ENCODE measurements around the gene RAD1.

Gene RAD1

DNA sequence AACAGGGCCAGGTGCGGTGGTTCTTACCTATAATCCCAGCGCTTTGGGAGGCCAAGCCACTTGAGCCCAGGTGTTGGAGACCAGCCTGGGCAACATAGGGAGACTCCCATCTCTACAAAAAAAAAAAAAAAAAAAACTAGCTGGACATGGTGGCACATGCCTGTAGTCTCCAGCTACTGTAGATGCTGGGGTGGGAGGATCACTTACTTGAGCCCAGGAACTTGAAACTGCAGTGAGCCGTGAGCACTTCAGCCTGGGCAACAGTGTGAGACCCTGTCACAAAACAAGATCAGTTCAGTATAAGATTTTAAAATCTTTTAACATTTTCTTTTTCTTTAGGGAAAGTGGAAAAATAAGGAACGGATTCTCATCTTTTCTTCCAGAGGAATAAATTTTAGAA lies 2.7 kb upstream of the RAD1 start:
- Histone ChIP-seq H3K4me2 (ENCODE audit: low read length) (peak overlapping the region; percentile 76), H3K4me1 (ENCODE audit: insufficient read depth, low read length, severe bottlenecking) (peaks cover 32% of the 10 kb centered on the region), H3K27ac (ENCODE audit: low read depth, low read length, poor library complexity, severe bottlenecking) (no peak overlapping the region), H3K36me3 (ENCODE audit: insufficient read depth, low read length) (peaks cover 58% of the 10 kb centered on the region), H3K27me3 (ENCODE audit: insufficient read depth, low read length) (no peaks in the 10 kb centered on the region), H3K9me2 (ENCODE audit: low read depth, low read length) (no peaks in the 10 kb centered on the region), H3K9ac (ENCODE audit: low read length) (peak overlapping the region; percentile 27; the same call in 1 of the 2 replicates), H2AFZ (ENCODE audit: low read length) (no peak overlapping the region), H4K20me1 (ENCODE audit: insufficient read depth, low read length) (no peaks in the 10 kb centered on the region), H3K79me2 (ENCODE audit: insufficient read depth, low read length) (peaks cover 70% of the 10 kb centered on the region), H3K9me3 (ENCODE audit: low read length) (no peaks in the 10 kb centered on the region), H3F3A (ENCODE audit: insufficient read depth, low read length) (no peaks in the 10 kb centered on the region), H3K4me3 (ENCODE audit: low read depth, low read length, poor library complexity, severe bottlenecking) (peak overlapping the region; percentile 84)
- no peak for TF ChIP-seq EZH2 (IDR thresholded peaks at IDR 0.05; ENCODE audit: borderline replicate concordance, low read length)
- TF ChIP-seq, protein P1, sequence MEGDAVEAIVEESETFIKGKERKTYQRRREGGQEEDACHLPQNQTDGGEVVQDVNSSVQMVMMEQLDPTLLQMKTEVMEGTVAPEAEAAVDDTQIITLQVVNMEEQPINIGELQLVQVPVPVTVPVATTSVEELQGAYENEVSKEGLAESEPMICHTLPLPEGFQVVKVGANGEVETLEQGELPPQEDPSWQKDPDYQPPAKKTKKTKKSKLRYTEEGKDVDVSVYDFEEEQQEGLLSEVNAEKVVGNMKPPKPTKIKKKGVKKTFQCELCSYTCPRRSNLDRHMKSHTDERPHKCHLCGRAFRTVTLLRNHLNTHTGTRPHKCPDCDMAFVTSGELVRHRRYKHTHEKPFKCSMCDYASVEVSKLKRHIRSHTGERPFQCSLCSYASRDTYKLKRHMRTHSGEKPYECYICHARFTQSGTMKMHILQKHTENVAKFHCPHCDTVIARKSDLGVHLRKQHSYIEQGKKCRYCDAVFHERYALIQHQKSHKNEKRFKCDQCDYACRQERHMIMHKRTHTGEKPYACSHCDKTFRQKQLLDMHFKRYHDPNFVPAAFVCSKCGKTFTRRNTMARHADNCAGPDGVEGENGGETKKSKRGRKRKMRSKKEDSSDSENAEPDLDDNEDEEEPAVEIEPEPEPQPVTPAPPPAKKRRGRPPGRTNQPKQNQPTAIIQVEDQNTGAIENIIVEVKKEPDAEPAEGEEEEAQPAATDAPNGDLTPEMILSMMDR (IDR thresholded peaks at IDR 0.05; ENCODE audit: low read length) = no peak

DNA sequence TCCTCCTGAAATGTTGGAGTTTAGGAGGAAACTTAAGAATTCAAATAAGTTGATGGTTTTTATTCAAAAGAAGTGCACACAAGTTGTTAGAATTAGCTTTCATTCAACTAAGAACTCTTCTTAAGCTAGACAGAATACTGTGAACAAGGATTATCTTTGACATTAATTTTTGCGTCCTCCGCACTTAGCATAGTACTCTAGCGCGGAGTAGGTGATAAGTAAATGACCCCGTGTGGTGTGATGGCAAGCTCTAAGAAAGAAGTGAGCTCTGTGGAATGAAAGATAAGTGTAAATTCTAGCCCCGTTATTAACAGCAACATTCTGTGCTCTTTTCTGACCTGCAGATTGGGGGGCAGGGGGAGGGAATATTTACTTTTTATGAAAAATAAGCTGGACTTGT lies 1.2 kb upstream of the RAD1 start:
- H3K9ac ChIP-seq (ENCODE audit: low read length) = peak overlapping the region; percentile 88
- no peaks in the 10 kb centered on the region for H3K9me3 ChIP-seq (ENCODE audit: low read length)
- no peaks in the 10 kb centered on the region for H3K27me3 ChIP-seq (ENCODE audit: insufficient read depth, low read length)
- H4K20me1 ChIP-seq (ENCODE audit: insufficient read depth, low read length) = no peaks in the 10 kb centered on the region
- H2AFZ ChIP-seq (ENCODE audit: low read length) = no peak overlapping the region
- peaks cover 72% of the 10 kb centered on the region for H3K79me2 ChIP-seq (ENCODE audit: insufficient read depth, low read length)
- H3F3A ChIP-seq (ENCODE audit: insufficient read depth, low read length) = no peaks in the 10 kb centered on the region
- peak overlapping the region; percentile 81 for H3K27ac ChIP-seq (ENCODE audit: low read depth, low read length, poor library complexity, severe bottlenecking)
- TF ChIP-seq, protein P1 (IDR thresholded peaks at IDR 0.05; ENCODE audit: low read length) = no peak
- no peak for TF ChIP-seq EZH2 (IDR thresholded peaks at IDR 0.05; ENCODE audit: borderline replicate concordance, low read length)
- no peaks in the 10 kb centered on the region for H3K9me2 ChIP-seq (ENCODE audit: low read depth, low read length)
- peaks cover 56% of the 10 kb centered on the region for H3K36me3 ChIP-seq (ENCODE audit: insufficient read depth, low read length)
- H3K4me1 ChIP-seq (ENCODE audit: insufficient read depth, low read length, severe bottlenecking) = peaks cover 33% of the 10 kb centered on the region
- peak overlapping the region; percentile 76 for H3K4me2 ChIP-seq (ENCODE audit: low read length)
- peak overlapping the region; percentile 84 for H3K4me3 ChIP-seq (ENCODE audit: low read depth, low read length, poor library complexity, severe bottlenecking)

DNA sequence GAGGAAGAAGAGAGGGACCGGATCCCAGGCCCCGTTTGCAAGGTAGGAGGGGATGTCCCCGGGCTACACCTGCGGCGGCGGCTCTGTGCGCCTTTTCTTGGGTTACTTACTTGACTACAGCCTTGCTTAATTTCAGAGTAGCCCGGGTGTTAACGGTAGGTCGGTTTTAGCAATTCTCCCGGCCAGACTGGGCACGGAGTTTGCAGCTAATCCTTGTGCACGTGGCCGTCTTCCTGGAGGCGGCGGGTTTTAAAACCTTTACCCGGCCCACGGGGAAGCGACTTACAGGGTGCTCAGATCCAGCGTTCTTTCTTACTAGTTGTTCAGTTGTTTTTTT lies 520 bp upstream of the RAD1 start:
- Histone ChIP-seq H3K9me3 (ENCODE audit: low read length) (no peaks in the 10 kb centered on the region), H3K4me2 (ENCODE audit: low read length) (peak overlapping the region; percentile 76), H3K4me1 (ENCODE audit: insufficient read depth, low read length, severe bottlenecking) (peaks cover 33% of the 10 kb centered on the region), H3K79me2 (ENCODE audit: insufficient read depth, low read length) (peaks cover 72% of the 10 kb centered on the region), H3K9ac (ENCODE audit: low read length) (peak overlapping the region; percentile 88), H2AFZ (ENCODE audit: low read length) (no peak overlapping the region), H3K9me2 (ENCODE audit: low read depth, low read length) (no peaks in the 10 kb centered on the region), H4K20me1 (ENCODE audit: insufficient read depth, low read length) (no peaks in the 10 kb centered on the region), H3K4me3 (ENCODE audit: low read depth, low read length, poor library complexity, severe bottlenecking) (peak overlapping the region; percentile 84), H3K27me3 (ENCODE audit: insufficient read depth, low read length) (no peaks in the 10 kb centered on the region), H3F3A (ENCODE audit: insufficient read depth, low read length) (no peaks in the 10 kb centered on the region), H3K27ac (ENCODE audit: low read depth, low read length, poor library complexity, severe bottlenecking) (peak overlapping the region; percentile 81), H3K36me3 (ENCODE audit: insufficient read depth, low read length) (peaks cover 56% of the 10 kb centered on the region)
- TF ChIP-seq, protein P1 (IDR thresholded peaks at IDR 0.05; ENCODE audit: low read length) = no peak
- no peak for TF ChIP-seq EZH2 (IDR thresholded peaks at IDR 0.05; ENCODE audit: borderline replicate concordance, low read length)

All from OCI-LY1 (cell line).